Stimulated activated memory B cell treated with anti-CD40 and anti-IgM and Interleukin-4, amounts not matched to agents 10 μg/mL and 1 μg/mL and 100 μg/mL, for 72 hours (primary cell): ENCODE data around the gene LRRC2.
"Not testable (repeated sequence)": the region's sequence is repeated elsewhere in the genome, so short reads cannot be mapped to it uniquely, and the experiment has no call there.

Experiments used
- ATAC-seq: fragments of 150-1000 bp; cut with Tn5 transposase; 2 replicates; pipeline ENCODE4 v1.10.0; 2021
- H3K27ac Mint-ChIP-seq: one replicate; pipeline ENCODE4 v1.8.0; 2022; ENCODE audit warnings: mild to moderate bottlenecking, mixed read lengths
- H3K27me3 Mint-ChIP-seq: one replicate; pipeline ENCODE4 v1.8.0; 2022; ENCODE audit warnings: mixed read lengths
- H3K36me3 Mint-ChIP-seq: one replicate; pipeline ENCODE4 v1.8.0; 2022; ENCODE audit warnings: mixed read lengths
- H3K4me1 Mint-ChIP-seq: one replicate; pipeline ENCODE4 v1.8.0; 2022; ENCODE audit warnings: mixed read lengths
- H3K4me3 Mint-ChIP-seq: one replicate; pipeline ENCODE4 v1.8.0; 2022; ENCODE audit warnings: mild to moderate bottlenecking, moderate library complexity, mixed read lengths
- H3K9me3 Mint-ChIP-seq: one replicate; pipeline ENCODE4 v1.8.0; 2022; ENCODE audit warnings: mixed read lengths

Gene LRRC2

DNA sequence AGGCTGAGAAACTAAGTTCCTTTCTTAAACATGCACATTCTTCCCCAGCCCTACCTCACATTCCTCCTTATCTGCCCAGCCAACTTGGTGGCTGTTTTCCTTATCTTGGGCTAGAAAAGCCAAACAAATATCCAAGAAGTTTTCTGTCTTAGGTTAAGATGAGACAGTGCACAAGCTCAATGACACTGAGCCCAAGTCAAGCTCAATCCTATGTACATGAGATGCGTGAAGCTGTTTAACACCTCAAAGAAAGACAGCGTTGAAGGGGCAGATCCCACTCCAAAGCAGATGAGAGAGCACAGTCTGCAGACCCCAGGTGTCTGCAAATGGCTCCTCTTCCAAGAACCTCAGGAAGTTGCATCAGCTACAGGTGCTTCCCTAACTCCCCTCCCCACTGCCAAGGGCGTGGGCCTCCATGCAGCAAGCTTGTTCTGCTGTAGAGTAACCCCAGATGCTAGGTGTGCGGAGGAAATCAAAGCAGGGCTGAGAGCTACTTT, 16.6 kb downstream of the LRRC2 start:
- no peak for ATAC-seq
- no peaks in the 10 kb centered on the region for H3K27me3 Mint-ChIP-seq
- H3K9me3 Mint-ChIP-seq = no peaks in the 10 kb centered on the region
- no peak overlapping the region for H3K27ac Mint-ChIP-seq
- no peaks in the 10 kb centered on the region for H3K36me3 Mint-ChIP-seq
- peaks cover 41% of the 10 kb centered on the region for H3K4me1 Mint-ChIP-seq
- H3K4me3 Mint-ChIP-seq = no peak overlapping the region

DNA sequence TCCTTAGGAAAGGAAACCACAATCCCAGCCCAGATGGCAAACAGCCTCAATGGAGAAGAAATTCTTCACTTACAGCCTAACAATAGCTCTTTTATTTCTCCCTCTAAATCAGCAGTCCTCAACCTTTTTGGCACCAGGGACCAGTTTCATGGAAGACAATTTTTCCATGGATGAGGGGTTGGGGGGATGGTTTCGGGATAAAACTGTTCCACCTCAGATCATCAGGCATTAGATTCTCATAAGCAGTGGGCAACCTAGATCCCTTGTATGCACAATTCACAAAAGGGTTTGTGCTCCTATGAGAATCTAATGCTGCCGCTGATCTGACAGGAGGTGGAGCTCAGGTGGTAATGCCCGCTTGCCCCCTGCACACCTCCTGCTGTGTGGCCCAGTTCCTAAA, 17.5 kb downstream of the LRRC2 start:
- H3K9me3 Mint-ChIP-seq, H3K27me3 Mint-ChIP-seq, H3K27ac Mint-ChIP-seq, H3K36me3 Mint-ChIP-seq, ATAC-seq, H3K4me3 Mint-ChIP-seq: not testable (repeated sequence)
- peaks cover 41% of the 10 kb centered on the region for H3K4me1 Mint-ChIP-seq

DNA sequence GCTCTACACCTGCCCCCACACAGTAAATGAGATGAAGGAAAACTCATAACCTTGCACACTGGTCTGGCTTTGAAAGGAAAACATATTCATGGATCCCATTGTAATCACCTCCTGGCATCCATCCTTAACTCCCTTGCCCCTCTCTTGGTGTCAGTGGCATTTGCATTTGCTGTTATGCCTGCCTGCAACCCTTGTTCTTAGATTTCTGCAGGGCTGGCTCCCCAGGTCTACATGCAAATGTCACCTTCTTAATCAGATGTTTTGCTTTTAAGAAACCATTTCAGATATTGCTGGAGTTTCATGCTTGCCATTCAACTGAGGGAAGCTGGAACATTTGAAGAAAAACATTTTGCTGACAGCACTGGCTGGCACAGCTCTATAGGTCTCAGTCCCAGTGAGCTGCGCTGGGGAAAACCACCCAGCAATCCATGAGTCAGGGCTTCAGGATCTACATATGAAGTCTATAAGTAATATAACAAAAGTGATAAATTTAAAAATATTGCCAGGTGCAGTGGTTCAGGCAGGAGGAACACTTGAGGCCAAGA, 19.1 kb downstream of the LRRC2 start:
- Mint-ChIP-seq H3K4me1 (peaks cover 54% of the 10 kb centered on the region), H3K36me3 (no peaks in the 10 kb centered on the region), H3K27me3 (no peaks in the 10 kb centered on the region), H3K27ac (peak overlapping the region; percentile 5), H3K4me3 (no peak overlapping the region), H3K9me3 (no peaks in the 10 kb centered on the region)
- ATAC-seq = no peak

DNA sequence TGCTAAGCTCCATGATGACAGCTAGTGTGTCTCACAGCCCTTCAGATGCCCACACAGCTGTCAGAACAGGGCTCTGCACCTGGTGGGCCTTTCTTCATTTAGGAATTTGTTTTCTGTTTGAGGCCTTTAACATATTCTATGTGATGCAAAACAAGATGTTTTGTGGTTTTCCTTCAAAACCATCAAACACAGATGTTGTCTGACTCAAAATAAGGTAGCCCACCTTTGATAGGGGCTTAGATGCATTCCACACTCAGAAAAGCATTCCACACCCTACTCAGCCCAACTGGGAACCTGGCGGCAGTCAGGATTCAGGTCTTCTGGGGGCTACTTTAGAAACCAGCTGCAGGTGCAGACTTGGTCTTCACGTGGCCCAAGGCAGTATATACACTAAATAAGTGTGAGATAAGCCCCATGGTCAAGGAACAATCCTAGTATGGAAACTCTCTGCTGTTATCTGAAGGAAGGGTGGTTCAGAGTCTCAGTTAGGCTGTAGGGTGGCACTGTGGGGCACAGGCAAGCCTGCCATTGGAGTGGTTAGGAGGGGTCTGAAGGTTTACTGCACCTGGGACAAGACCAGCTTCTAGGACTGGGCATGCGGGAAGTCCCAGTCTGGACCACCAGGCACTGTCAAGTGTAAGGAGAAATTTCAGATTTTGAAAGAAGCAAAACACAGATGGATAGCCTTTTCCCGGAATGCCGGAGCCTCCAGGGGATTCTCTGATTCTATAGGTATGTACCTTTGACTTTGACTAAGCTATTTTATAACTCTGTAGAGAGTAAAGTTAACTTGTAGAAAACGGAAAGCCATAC, 20.1 kb downstream of the LRRC2 start:
- ATAC-seq = no peak
- H3K27ac Mint-ChIP-seq = peak overlapping the region; percentile 5

DNA sequence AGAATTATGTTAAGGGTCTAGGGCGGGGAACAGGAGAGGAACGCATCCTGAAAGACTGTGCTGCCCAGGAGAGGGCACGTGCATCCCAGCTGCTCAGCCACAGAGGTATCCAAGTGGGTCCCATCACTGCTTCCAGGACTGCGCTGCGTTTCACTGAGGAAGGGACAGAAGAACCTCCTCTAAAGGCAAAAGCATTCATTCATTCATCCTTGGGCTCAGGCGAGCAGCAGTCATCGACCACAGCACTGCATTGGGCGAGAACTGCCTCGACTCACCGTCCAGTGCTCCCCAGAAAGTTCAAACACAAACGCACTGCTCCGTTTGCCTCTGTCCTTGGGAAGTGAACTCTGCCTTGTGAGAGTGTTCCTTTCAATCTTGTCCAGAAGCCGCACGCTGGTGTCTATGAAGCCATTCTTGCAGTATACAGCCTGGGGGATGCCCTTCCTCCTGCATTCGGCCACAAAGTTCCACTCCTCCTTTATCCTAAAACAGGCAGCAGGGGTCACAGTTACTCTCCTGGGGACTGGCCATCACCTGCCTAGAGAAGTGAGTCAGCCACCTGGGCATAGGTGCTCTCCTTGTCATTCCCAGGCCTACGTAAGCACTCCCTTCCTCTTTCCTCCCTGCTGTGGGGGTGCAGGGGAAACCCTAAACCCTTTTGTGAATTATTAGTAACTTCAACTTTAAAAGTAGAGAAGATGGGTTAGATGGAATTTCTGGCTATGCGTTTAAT, 21.2 kb downstream of the LRRC2 start:
- Mint-ChIP-seq H3K4me3 (no peak overlapping the region), H3K9me3 (no peaks in the 10 kb centered on the region), H3K27me3 (no peaks in the 10 kb centered on the region), H3K27ac (no peak overlapping the region), H3K36me3 (no peaks in the 10 kb centered on the region), H3K4me1 (peaks cover 56% of the 10 kb centered on the region)
- no peak for ATAC-seq

More for the DNA sequence above, 20.1 kb downstream of the LRRC2 start:
- Mint-ChIP-seq H3K9me3 (no peaks in the 10 kb centered on the region), H3K27me3 (no peaks in the 10 kb centered on the region), H3K4me3 (no peak overlapping the region), H3K4me1 (peaks cover 62% of the 10 kb centered on the region), H3K36me3 (no peaks in the 10 kb centered on the region)

DNA sequence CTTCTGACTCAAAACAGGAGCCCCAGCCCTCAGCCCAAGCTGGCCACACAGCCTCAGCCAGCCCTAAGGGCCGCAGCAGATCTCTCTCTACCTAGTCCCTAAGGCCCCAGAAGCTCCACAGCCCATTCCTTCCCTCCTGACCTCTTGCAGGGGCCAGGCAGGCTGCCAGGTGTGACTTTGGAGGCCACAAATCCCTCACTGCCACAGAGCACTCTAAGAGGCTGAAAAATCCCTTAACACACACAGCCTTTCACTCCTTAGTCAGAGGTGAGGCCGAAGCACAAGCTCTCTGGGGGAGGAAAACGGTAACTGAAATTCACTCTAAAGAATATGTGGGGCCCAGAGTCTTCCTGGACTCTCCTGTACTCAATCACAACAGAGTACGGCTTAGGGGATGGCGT, 23.3 kb downstream of the LRRC2 start:
- no peak overlapping the region for H3K4me3 Mint-ChIP-seq
- peaks cover 68% of the 10 kb centered on the region for H3K4me1 Mint-ChIP-seq
- no peaks in the 10 kb centered on the region for H3K27me3 Mint-ChIP-seq
- H3K9me3 Mint-ChIP-seq = no peaks in the 10 kb centered on the region
- peak overlapping the region; percentile 72 for H3K27ac Mint-ChIP-seq
- no peaks in the 10 kb centered on the region for H3K36me3 Mint-ChIP-seq
- no peak for ATAC-seq

DNA sequence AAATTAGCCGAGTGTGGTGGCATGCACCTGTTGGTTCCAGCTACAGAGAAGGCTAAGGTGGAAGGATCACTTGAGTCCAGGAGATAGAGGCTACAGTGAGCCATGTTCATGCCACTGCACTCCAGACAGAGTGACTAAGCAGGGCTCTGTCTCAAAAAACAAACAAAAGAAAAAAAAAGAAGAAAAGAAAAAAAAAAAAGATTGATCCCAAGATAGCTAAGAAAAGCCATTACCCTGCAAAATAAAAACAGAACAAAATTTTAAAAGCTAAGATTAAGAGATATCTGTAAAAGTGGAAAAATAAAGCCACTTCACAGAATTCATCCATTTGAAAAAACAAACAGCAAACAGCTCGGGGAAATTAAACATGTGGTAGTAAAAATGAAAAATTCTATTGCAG, 23.8 kb downstream of the LRRC2 start:
- peaks cover 73% of the 10 kb centered on the region for H3K4me1 Mint-ChIP-seq
- ATAC-seq = no peak
- H3K27me3 Mint-ChIP-seq = no peaks in the 10 kb centered on the region
- no peaks in the 10 kb centered on the region for H3K9me3 Mint-ChIP-seq
- peak overlapping the region; percentile 72 for H3K27ac Mint-ChIP-seq
- H3K4me3 Mint-ChIP-seq = no peak overlapping the region
- H3K36me3 Mint-ChIP-seq = no peaks in the 10 kb centered on the region

DNA sequence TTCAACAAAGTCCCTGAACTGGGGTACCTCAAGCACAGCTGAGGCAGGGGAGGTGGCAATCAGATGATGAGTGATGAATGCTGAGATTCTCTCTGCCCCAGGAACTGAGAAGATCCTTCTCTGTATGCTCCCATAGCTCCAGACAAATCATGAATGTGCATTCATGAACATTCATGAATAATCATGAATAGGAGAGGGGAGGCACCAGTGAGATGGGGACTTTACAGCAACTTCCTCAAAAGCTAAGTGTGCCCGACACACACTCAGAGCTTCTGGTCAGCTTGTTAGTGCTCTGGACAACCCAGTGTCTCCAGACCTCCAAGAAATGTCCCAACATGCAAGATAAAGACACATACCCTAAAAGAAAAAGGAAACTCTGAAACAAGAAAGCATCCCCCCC, 24.3 kb downstream of the LRRC2 start:
- ATAC-seq = no peak
- Mint-ChIP-seq H3K36me3 (no peaks in the 10 kb centered on the region), H3K9me3 (no peaks in the 10 kb centered on the region), H3K27ac (peak overlapping the region; percentile 72), H3K4me1 (peaks cover 73% of the 10 kb centered on the region), H3K27me3 (no peaks in the 10 kb centered on the region), H3K4me3 (no peak overlapping the region)

DNA sequence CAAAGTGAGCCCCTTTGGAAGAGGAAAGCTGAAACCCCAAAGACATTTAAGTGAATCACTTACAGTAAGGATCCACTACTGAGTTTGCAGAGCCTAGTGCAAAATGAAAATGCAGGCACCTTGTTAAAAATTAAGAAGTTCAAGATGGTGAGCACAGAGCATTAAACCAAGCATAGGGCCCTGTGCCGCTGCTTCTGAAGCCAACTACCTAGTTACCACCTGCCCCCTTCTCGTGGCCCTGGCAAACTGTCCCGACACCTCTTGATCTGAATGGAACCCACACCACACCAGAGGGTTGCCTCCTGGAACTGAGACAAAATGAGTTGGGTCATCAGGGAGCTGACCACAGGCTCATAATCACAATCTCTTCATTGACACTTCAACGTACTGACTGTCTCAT, 25.6 kb downstream of the LRRC2 start:
- no peak for ATAC-seq
- Mint-ChIP-seq H3K4me1 (peaks cover 71% of the 10 kb centered on the region), H3K36me3 (no peaks in the 10 kb centered on the region), H3K27ac (no peak overlapping the region), H3K4me3 (no peak overlapping the region), H3K27me3 (no peaks in the 10 kb centered on the region), H3K9me3 (no peaks in the 10 kb centered on the region)

DNA sequence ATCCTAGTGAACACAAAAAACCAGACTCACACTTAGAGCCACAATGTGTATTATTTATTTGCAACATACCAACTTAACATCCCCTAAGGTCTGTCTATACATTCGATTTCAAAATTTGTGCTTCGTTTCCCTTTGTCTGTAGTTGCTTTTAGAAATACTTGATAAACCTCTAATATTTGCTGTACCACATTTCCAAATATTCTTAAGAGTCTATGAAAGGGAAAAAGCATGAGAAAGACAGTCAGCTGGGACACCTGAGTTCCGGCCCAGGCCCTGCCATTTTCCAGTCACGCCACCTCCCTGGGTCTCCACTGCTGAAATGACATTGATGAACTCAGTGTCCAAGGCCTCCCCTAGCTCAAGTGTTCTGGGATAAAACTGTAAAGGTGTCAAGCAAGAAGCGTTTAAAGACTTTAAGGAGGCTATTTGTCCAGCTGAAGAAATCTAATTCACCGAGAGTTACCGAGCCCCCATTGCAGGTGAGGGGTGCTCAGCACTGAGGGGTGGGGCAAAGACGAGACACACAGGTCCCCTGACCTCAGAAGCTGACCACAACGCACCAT, 26.6 kb downstream of the LRRC2 start:
- no peaks in the 10 kb centered on the region for H3K36me3 Mint-ChIP-seq
- peaks cover 66% of the 10 kb centered on the region for H3K4me1 Mint-ChIP-seq
- H3K27me3 Mint-ChIP-seq = peaks cover 6% of the 10 kb centered on the region
- ATAC-seq = no peak
- peak overlapping the region; percentile 84 for H3K27ac Mint-ChIP-seq
- H3K4me3 Mint-ChIP-seq = peak overlapping the region; percentile 65
- no peaks in the 10 kb centered on the region for H3K9me3 Mint-ChIP-seq

DNA sequence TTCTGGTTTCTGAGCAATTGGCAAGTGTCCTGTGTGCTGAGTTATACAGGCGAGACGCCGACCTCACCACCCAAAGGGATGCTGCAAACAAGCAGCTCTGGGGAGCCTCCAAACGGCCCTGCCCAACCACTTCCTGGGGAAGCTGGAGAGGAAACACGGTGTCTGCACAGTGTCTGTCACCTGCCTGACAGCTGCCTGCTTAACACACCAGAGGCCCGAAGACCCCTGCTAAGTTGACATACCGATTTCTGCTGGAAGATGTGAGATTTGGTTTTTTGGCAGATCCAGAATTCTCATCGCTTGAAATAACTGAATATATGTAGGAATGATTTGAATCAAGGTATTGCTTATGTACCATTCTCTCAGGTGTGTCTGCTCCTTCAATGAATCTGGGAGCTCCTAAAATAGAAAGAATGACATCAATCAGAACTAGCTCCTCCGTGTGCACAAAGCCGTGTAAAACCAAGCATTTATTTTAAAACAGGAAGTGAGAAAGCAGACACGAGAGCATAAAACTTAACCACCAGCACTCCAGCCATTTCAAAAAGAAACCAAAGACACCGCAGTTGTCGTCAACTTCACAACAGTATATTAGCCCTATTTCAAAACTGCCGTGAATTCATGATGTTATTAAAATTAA, 27.2 kb downstream of the LRRC2 start:
- peak overlapping the region; percentile 84 for H3K27ac Mint-ChIP-seq
- peaks cover 12% of the 10 kb centered on the region for H3K27me3 Mint-ChIP-seq
- ATAC-seq = peak; percentile 98
- H3K4me3 Mint-ChIP-seq = peak overlapping the region; percentile 65
- H3K36me3 Mint-ChIP-seq = no peaks in the 10 kb centered on the region
- H3K9me3 Mint-ChIP-seq = peaks cover 3% of the 10 kb centered on the region
- peaks cover 72% of the 10 kb centered on the region for H3K4me1 Mint-ChIP-seq

DNA sequence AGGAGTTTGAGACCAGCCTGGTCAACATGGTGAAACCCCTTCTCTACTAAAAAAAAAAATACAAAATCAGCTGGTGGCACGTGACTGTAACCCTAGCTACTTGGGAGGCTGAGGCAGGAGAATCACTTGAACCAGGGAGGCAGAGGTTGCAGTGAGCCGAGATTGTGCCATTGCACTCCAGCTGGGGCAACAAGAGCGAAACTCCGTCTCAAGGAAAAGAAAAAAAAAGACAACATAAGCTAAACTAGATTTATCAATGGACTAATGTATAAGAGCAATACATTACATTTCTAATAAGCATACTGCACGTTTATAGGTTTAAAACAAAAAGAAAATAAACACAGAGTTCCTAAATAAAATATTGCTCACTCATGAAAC, 27.7 kb downstream of the LRRC2 start:
- ATAC-seq = not testable (repeated sequence)
- H3K4me1 Mint-ChIP-seq = peaks cover 75% of the 10 kb centered on the region
- peaks cover 14% of the 10 kb centered on the region for H3K27me3 Mint-ChIP-seq

DNA sequence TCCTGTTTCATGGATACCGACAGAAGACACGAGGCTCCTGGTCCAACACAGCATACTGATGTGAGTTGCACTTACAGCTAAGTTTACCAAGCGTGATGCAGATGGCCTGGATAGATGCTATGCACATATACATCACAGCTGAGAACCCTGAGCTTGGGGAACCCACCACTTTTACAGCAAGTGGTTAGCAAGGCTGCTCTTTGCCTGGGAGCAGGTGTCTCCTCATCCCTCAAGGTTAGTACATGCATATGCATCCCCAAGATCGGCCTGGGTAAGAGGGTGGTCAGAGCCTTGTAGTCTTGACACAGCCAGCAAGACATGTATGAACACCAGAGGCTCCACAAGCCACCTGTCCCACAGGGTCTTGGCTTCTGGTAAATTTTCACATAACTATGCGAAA, 28.3 kb downstream of the LRRC2 start:
- Mint-ChIP-seq H3K36me3 (no peaks in the 10 kb centered on the region), H3K4me1 (peaks cover 70% of the 10 kb centered on the region), H3K27me3 (peaks cover 14% of the 10 kb centered on the region), H3K4me3 (peak overlapping the region; percentile 65), H3K9me3 (peaks cover 3% of the 10 kb centered on the region), H3K27ac (peak overlapping the region; percentile 84)
- ATAC-seq = no peak

More for the DNA sequence above, 27.7 kb downstream of the LRRC2 start:
- not testable (repeated sequence) for H3K36me3 Mint-ChIP-seq, H3K9me3 Mint-ChIP-seq
- H3K4me3 Mint-ChIP-seq = peak overlapping the region; percentile 65
- peak overlapping the region; percentile 84 for H3K27ac Mint-ChIP-seq

DNA sequence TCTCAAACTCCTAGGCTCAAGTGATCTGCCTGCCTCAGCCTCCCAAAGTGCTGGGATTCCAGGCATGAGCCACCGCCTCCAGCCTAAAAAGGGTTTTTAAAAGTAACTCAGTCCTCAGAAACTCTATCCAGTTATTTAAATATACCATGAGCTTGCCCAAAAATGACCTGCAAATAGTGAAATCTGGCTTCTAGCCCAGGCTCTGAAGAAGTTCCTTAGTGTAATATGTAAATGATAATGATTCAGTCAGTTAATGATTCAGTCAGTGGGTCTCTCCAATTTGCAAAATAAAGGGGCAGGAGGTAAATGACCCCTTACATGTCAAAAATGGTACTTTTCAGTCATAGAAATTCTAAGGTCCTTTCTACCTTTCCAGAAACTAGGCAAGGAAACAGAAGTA, 28.8 kb downstream of the LRRC2 start:
- ATAC-seq = no peak
- peaks cover 3% of the 10 kb centered on the region for H3K9me3 Mint-ChIP-seq
- no peaks in the 10 kb centered on the region for H3K36me3 Mint-ChIP-seq
- H3K27me3 Mint-ChIP-seq = peaks cover 14% of the 10 kb centered on the region
- H3K4me1 Mint-ChIP-seq = peaks cover 66% of the 10 kb centered on the region
- no peak overlapping the region for H3K4me3 Mint-ChIP-seq
- H3K27ac Mint-ChIP-seq = peak overlapping the region; percentile 84

DNA sequence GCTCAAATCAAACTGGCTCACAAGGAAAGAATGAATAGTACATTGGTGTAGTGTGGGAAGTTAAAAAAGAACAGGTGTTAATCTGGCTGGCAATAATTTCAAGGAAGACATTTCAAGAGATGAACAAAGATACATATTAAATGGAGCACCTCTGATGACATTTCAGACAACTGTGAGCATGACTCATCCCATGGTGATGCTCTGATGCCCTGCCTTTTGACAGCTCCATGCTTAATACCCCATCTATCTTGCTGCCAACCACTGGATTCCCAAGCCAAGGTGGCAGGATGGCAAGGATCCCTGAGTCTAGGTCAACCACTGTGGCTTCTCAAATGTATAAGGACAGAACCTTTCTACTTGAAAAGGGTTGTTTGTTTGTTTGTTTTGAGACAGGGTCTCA, 29.3 kb downstream of the LRRC2 start:
- ATAC-seq = no peak
- Mint-ChIP-seq H3K9me3 (peaks cover 3% of the 10 kb centered on the region), H3K4me3 (no peak overlapping the region), H3K27me3 (peaks cover 14% of the 10 kb centered on the region), H3K36me3 (no peaks in the 10 kb centered on the region), H3K4me1 (peaks cover 60% of the 10 kb centered on the region), H3K27ac (no peak overlapping the region)
